A673 (cell line): ENCODE measurements around the gene ZKSCAN3.

Experiments
- EZH2 ChIP-seq: fragments of 200-600 bp; sonication (generic); IDR thresholded peaks from 2 replicates; pipeline ENCODE4 v1.6.1; 2017; ENCODE audit warnings: borderline replicate concordance, low read depth, mild to moderate bottlenecking, mixed read lengths, antibody characterized with exemption, low read length; ENCODE audit not compliant: poor library complexity, severe bottlenecking
- TF ChIP-seq, protein P1 (sequence below): fragments of 300-800, 200-600 bp; sonication (generic); conservative IDR thresholded peaks from 2 replicates; pipeline ENCODE4 v1.5.1; 2017; ENCODE audit warnings: low read depth, mild to moderate bottlenecking, antibody characterized with exemption, low read length, moderate library complexity, mixed read lengths

DNA sequence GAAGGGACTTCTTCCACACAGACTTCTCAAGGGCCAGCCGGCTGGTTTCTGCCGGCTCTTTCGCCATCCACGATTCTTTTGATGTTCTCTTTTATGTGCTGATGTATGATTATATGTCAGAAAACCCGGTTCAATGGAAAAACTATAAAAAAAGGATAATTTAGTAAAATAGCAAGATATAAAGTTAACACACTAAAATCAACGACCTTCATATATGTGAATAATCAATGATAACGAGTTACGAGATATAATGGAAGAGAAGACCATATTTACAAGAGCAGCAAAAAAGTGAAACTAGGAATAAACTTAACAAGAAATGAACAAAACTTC, 50.3 kb downstream of the ZKSCAN3 start:
- TF ChIP-seq, protein P1, sequence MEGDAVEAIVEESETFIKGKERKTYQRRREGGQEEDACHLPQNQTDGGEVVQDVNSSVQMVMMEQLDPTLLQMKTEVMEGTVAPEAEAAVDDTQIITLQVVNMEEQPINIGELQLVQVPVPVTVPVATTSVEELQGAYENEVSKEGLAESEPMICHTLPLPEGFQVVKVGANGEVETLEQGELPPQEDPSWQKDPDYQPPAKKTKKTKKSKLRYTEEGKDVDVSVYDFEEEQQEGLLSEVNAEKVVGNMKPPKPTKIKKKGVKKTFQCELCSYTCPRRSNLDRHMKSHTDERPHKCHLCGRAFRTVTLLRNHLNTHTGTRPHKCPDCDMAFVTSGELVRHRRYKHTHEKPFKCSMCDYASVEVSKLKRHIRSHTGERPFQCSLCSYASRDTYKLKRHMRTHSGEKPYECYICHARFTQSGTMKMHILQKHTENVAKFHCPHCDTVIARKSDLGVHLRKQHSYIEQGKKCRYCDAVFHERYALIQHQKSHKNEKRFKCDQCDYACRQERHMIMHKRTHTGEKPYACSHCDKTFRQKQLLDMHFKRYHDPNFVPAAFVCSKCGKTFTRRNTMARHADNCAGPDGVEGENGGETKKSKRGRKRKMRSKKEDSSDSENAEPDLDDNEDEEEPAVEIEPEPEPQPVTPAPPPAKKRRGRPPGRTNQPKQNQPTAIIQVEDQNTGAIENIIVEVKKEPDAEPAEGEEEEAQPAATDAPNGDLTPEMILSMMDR, result no peak
- TF ChIP-seq EZH2, result no peak
